Esophagus muscularis mucosa (tissue), 4 donors: ENCODE measurements around the gene AFMID. TPM values are rescaled to one million over a fixed set of nuclear protein-coding genes. Genes with fewer than 3 reads are reported as not detected.

Experiments
- DNase-seq: peaks from one replicate; pipeline ENCODE4 v3.0.0-alpha.2; 2017; ENCODE audit errors: extremely low spot score
- H3K27ac ChIP-seq, 4 donors: fragments of 200-600 bp; sonication (generic); replicated peaks in 1 of 4; 1 replicate in 3 of 4; 2 replicates in 1 of 4; pipeline ENCODE4 v1.5.1; 2016 to 2019; ENCODE audit warnings: mild to moderate bottlenecking in 1 of 4
- H3K27me3 ChIP-seq, 4 donors: fragments of 200-600 bp; sonication (generic); one replicate each; pipeline versions ENCODE4 v1.5.1 to v1.6.0; 2016 to 2019
- H3K36me3 ChIP-seq, 4 donors: fragments of 200-600 bp; sonication (generic); one replicate each; pipeline ENCODE4 v1.5.1; 2016 to 2019
- H3K4me1 ChIP-seq, 4 donors: fragments of 200-600 bp; sonication (generic); one replicate each; pipeline ENCODE4 v1.5.1; 2016 to 2019
- H3K4me3 ChIP-seq, 4 donors: fragments of 200-600 bp; sonication (generic); 1 replicate in 2 of 4; 2 replicates in 2 of 4; pipeline ENCODE4 v1.5.1; 2016 to 2019; ENCODE audit warnings: mild to moderate bottlenecking in 4 of 4, moderate library complexity in 1 of 4
- H3K9me3 ChIP-seq, 4 donors: fragments of 200-600 bp; sonication (generic); 1 replicate in 3 of 4; 2 replicates in 1 of 4; pipeline ENCODE4 v1.5.1; 2016 to 2019
- EP300 ChIP-seq: sonication (generic); formaldehyde crosslinking; IDR thresholded peaks from one replicate; pipeline ENCODE4 v1.6.1; 2017; ENCODE audit warnings: antibody characterized with exemption
- POLR2A ChIP-seq: fragments of 450-650 bp; IDR thresholded peaks from one replicate; pipeline ENCODE4 v1.6.1; 2017; ENCODE audit warnings: antibody characterized with exemption, moderate library complexity, mild to moderate bottlenecking, low read depth
- POLR2AphosphoS5 ChIP-seq, 2 donors: sonication (generic); formaldehyde crosslinking; IDR thresholded peaks; one replicate each; pipeline ENCODE4 v1.6.1; 2017; ENCODE audit warnings: antibody characterized with exemption in 2 of 2
- WGBS: methylation state at CpG from one replicate; pipeline ENCODE4 v1.1.5; 2018; 5-methylcytosine and 5-hydroxymethylcytosine counted together
- intact Hi-C: fragments of 100-400 bp; cut with DNase I; formaldehyde crosslinking; loops from one replicate; pipeline ENCODE4 v1.15.1; 2023
- total RNA-seq, 4 donors: library from RNA; depleted of rRNA; stranded (reverse); fragments of >200 nt; gene quantifications; one replicate each; pipeline versions ENCODE4 v1.1.0 to v1.2.1, GENCODE V29; 2016
- TF ChIP-seq, protein P1 (sequence below), 3 experiments: fragments of 200-600 bp in 2 of 3; fragments of 450-650 bp in 1 of 3; sonication (generic) in 2 of 3; IDR thresholded peaks; one replicate each; pipeline ENCODE4 v1.5.1; 2017 to 2019; ENCODE audit warnings: antibody characterized with exemption in 3 of 3, mild to moderate bottlenecking in 2 of 3, moderate library complexity in 1 of 3

AFMID gene
- total RNA-seq, 4 donors from 2014 or later, result 15.7 to 44.3 (median 25.4) TPM

DNA sequence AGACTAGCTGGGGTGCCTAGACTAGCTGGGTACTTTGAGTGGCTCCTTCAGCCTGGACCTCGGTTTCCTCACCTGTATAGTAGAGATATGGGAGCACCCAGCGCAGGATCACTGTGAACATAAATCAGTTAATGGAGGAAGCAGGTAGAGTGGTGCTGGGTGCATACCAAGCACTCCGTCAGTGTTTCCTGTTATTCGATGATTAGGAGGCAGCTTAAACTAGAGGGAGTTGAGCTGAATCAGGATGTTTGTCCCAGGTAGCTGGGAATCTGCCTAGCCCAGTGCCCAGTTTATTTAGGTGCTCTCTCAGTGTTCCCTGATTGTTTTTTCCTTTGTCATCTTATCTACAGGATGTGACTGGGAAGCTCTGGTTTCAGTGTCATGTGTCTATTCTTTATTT, 35.9 kb downstream of the AFMID start:
- WGBS, result 77% methylated on average over 4 of the region's 4 CpGs
- no peak for DNase-seq
- Histone ChIP-seq H3K36me3 (no peaks in the 10 kb centered on the region), H3K4me3 (no peak overlapping the region), H3K9me3 (no peaks in the 10 kb centered on the region), H3K27ac (peak overlapping the region in 2 of 4 donors; percentile 11 to 39), H3K27me3 (no peaks in the 10 kb centered on the region), H3K4me1 (peaks cover 0 to 9% (median 2%) of the 10 kb centered on the region in 4 donors)
- TF ChIP-seq, protein P1, sequence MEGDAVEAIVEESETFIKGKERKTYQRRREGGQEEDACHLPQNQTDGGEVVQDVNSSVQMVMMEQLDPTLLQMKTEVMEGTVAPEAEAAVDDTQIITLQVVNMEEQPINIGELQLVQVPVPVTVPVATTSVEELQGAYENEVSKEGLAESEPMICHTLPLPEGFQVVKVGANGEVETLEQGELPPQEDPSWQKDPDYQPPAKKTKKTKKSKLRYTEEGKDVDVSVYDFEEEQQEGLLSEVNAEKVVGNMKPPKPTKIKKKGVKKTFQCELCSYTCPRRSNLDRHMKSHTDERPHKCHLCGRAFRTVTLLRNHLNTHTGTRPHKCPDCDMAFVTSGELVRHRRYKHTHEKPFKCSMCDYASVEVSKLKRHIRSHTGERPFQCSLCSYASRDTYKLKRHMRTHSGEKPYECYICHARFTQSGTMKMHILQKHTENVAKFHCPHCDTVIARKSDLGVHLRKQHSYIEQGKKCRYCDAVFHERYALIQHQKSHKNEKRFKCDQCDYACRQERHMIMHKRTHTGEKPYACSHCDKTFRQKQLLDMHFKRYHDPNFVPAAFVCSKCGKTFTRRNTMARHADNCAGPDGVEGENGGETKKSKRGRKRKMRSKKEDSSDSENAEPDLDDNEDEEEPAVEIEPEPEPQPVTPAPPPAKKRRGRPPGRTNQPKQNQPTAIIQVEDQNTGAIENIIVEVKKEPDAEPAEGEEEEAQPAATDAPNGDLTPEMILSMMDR (IDR thresholded peaks at IDR 0.05), result no peak
- TF ChIP-seq POLR2A (no peak), POLR2AphosphoS5 (IDR thresholded peaks at IDR 0.05) (no peak), EP300 (no peak)
- intact Hi-C loops, result no loop called here

DNA sequence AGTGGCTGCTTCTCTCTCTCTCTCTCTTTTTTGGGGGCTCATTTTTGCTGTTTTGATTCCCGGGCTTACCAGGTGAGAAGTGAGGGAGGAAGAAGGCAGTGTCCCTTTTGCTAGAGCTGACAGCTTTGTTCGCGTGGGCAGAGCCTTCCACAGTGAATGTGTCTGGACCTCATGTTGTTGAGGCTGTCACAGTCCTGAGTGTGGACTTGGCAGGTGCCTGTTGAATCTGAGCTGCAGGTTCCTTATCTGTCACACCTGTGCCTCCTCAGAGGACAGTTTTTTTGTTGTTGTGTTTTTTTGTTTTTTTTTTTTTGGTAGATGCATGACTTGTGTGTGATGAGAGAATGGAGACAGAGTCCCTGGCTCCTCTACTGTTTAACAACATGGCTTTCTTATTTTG, 36.6 kb downstream of the AFMID start:
- intact Hi-C loops, result no loop called here
- WGBS, result 80% methylated on average over 3 of the region's 3 CpGs
- DNase-seq, result no peak
- no peaks in the 10 kb centered on the region for H3K36me3 ChIP-seq
- H3K4me3 ChIP-seq, result no peak overlapping the region
- H3K9me3 ChIP-seq, result no peaks in the 10 kb centered on the region
- no peaks in the 10 kb centered on the region for H3K27me3 ChIP-seq
- TF ChIP-seq, protein P1 (IDR thresholded peaks at IDR 0.05), result no peak
- TF ChIP-seq POLR2AphosphoS5 (IDR thresholded peaks at IDR 0.05) (no peak), EP300 (no peak)
- peaks cover 0 to 9% (median 2%) of the 10 kb centered on the region in 4 donors for H3K4me1 ChIP-seq
- peak overlapping the region in 1 of 4 donors; percentile 20 for H3K27ac ChIP-seq

DNA sequence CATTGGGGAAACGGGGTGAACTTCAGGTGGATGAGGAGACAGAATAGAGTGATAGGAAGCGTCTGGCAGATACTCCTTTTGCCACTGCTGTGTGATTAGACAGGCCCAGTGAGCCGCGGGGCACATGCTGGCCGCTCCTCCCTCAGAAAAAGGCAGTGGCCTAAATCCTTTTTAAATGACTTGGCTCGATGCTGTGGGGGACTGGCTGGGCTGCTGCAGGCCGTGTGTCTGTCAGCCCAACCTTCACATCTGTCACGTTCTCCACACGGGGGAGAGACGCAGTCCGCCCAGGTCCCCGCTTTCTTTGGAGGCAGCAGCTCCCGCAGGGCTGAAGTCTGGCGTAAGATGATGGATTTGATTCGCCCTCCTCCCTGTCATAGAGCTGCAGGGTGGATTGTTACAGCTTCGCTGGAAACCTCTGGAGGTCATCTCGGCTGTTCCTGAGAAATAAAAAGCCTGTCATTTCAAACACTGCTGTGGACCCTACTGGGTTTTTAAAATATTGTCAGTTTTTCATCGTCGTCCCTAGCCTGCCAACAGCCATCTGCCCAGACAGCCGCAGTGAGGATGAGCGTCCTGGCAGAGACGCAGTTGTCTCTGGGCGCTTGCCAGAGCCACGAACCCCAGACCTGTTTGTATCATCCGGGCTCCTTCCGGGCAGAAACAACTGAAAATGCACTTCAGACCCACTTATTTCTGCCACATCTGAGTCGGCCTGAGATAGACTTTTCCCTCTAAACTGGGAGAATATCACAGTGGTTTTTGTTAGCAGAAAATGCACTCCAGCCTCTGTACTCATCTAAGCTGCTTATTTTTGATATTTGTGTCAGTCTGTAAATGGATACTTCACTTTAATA, 37.3 kb downstream of the AFMID start:
- DNase-seq, result no peak
- intact Hi-C loops, result no loop called here
- TF ChIP-seq EP300 (no peak), POLR2AphosphoS5 (IDR thresholded peaks at IDR 0.05) (no peak), POLR2A (no peak)
- TF ChIP-seq, protein P1 (IDR thresholded peaks at IDR 0.05), result no peak
- no peaks in the 10 kb centered on the region for H3K9me3 ChIP-seq
- H3K4me3 ChIP-seq, result peak overlapping the region in 2 of 4 donors; percentile 2 to 17
- H3K36me3 ChIP-seq, result no peaks in the 10 kb centered on the region
- WGBS, result 66% methylated on average over 27 of the region's 27 CpGs
- H3K27me3 ChIP-seq, result no peaks in the 10 kb centered on the region
- H3K4me1 ChIP-seq, result peaks cover 0 to 9% (median 2%) of the 10 kb centered on the region in 4 donors
- peak overlapping the region in 2 of 4 donors; percentile 28 to 33 for H3K27ac ChIP-seq

DNA sequence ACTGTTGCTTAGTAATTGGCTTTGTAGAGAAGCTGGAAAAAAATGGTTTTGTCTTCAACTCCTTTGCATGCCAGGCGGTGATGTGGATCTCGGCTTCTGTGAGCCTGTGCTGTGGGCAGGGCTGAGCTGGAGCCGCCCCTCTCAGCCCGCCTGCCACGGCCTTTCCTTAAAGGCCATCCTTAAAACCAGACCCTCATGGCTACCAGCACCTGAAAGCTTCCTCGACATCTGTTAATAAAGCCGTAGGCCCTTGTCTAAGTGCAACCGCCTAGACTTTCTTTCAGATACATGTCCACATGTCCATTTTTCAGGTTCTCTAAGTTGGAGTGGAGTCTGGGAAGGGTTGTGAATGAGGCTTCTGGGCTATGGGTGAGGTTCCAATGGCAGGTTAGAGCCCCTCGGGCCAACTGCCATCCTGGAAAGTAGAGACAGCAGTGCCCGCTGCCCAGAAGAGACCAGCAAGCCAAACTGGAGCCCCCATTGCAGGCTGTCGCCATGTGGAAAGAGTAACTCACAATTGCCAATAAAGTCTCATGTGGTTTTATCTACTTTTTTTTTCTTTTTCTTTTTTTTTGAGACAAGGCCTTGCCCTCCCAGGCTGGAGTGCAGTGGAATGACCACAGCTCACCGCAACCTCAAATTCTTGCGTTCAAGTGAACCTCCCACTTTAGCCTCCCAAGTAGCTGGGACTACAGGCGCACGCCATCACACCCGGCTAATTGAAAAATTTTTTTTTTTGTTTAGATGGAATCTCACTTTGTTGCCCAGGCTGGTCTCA, 38.1 kb downstream of the AFMID start:
- no peak for DNase-seq
- H3K4me3 ChIP-seq, result no peak overlapping the region
- intact Hi-C loops, result no loop called here
- peak overlapping the region in 1 of 4 donors; percentile 33 for H3K27ac ChIP-seq
- H3K27me3 ChIP-seq, result peaks cover 0 to 3% (median under 1%) of the 10 kb centered on the region in 4 donors
- H3K9me3 ChIP-seq, result no peaks in the 10 kb centered on the region
- WGBS, result 91% methylated on average over 15 of the region's 16 CpGs
- peaks cover 0 to 9% (median 2%) of the 10 kb centered on the region in 4 donors for H3K4me1 ChIP-seq
- TF ChIP-seq, protein P1 (IDR thresholded peaks at IDR 0.05), result no peak
- no peak for TF ChIP-seq POLR2AphosphoS5 (IDR thresholded peaks at IDR 0.05)
- no peak for TF ChIP-seq POLR2A
- no peak for TF ChIP-seq EP300
- H3K36me3 ChIP-seq, result no peaks in the 10 kb centered on the region
